WERI-Rb-1 (cell line): Measurements from ENCODE around the gene BATF3.
"Not testable (repeated sequence)": the region's sequence is repeated elsewhere in the genome, so short reads cannot be mapped to it uniquely, and the experiment has no call there.

ENCODE experiments used
- DNase-seq: peaks from one replicate; pipeline ENCODE4 v3.0.0-alpha.2; 2020
- H3K27ac ChIP-seq: fragments of 250-450 bp; sonication (Bioruptor Pico); 2 replicates; pipeline ENCODE4 v1.5.1; 2020; ENCODE audit warnings: mild to moderate bottlenecking, moderate library complexity
- H3K27me3 ChIP-seq: fragments of 250-450 bp; sonication (Bioruptor Pico); 2 replicates; pipeline ENCODE4 v1.5.1; 2021; ENCODE audit warnings: mild to moderate bottlenecking, low read depth, moderate library complexity; ENCODE audit not compliant: insufficient read depth, severe bottlenecking
- H3K36me3 ChIP-seq: fragments of 250-450 bp; sonication (Bioruptor Pico); 2 replicates; pipeline ENCODE4 v1.5.1; 2020; ENCODE audit warnings: mild to moderate bottlenecking, moderate library complexity
- H3K4me3 ChIP-seq: 2 replicates; pipeline ENCODE4 v1.5.1; 2011; ENCODE audit warnings: low read depth, mild to moderate bottlenecking, control low read depth, low read length
- H3K9me3 ChIP-seq: fragments of 250-450 bp; sonication (Bioruptor Pico); 2 replicates; pipeline ENCODE4 v1.5.1; 2021; ENCODE audit warnings: mild to moderate bottlenecking, moderate library complexity; ENCODE audit not compliant: severe bottlenecking
- TF ChIP-seq, protein P1 (sequence below): IDR thresholded peaks from 2 replicates; pipeline ENCODE4 v1.5.1; 2011; ENCODE audit warnings: low read depth, mild to moderate bottlenecking, control low read depth, inconsistent platforms, low read length

BATF3 gene

GRCh38 chr1:212712451-212713303, 13.0 kb upstream of the BATF3 start:
- DNase-seq: no peak
- TF ChIP-seq, protein P1, sequence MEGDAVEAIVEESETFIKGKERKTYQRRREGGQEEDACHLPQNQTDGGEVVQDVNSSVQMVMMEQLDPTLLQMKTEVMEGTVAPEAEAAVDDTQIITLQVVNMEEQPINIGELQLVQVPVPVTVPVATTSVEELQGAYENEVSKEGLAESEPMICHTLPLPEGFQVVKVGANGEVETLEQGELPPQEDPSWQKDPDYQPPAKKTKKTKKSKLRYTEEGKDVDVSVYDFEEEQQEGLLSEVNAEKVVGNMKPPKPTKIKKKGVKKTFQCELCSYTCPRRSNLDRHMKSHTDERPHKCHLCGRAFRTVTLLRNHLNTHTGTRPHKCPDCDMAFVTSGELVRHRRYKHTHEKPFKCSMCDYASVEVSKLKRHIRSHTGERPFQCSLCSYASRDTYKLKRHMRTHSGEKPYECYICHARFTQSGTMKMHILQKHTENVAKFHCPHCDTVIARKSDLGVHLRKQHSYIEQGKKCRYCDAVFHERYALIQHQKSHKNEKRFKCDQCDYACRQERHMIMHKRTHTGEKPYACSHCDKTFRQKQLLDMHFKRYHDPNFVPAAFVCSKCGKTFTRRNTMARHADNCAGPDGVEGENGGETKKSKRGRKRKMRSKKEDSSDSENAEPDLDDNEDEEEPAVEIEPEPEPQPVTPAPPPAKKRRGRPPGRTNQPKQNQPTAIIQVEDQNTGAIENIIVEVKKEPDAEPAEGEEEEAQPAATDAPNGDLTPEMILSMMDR: no peak
- H3K27me3 ChIP-seq: no peaks in the 10 kb centered on the region
- no peaks in the 10 kb centered on the region for H3K36me3 ChIP-seq
- H3K27ac ChIP-seq: no peak overlapping the region
- H3K9me3 ChIP-seq: peaks cover 3% of the 10 kb centered on the region
- H3K4me3 ChIP-seq: no peak overlapping the region

GRCh38 chr1:212711974-212712373, 12.3 kb upstream of the BATF3 start:
- H3K27me3 ChIP-seq, H3K27ac ChIP-seq, H3K4me3 ChIP-seq, H3K36me3 ChIP-seq, H3K9me3 ChIP-seq, DNase-seq: not testable (repeated sequence)

DNA sequence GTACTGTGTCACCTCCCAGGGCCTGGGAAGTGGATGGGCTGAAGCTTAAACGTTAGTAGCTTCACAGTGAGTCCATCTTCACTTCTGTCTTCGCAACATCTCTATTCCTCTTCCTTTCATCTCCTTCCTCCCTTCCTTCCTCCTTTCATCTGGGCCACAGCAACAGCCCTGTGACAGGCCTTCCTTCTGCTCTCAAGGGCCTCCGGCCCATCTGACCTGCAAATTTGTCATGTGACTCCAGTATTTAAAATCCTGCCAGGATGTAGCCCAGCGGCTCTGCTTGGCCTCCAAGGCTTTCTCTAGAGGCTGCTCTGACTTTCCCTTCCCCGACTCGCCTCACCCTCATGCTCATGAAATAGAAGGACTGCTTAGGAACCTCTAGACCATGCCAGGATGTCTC, 10.9 kb upstream of the BATF3 start:
- H3K36me3 ChIP-seq: no peaks in the 10 kb centered on the region
- no peaks in the 10 kb centered on the region for H3K27me3 ChIP-seq
- no peak for DNase-seq
- TF ChIP-seq, protein P1: no peak
- H3K27ac ChIP-seq: no peak overlapping the region
- peaks cover 3% of the 10 kb centered on the region for H3K9me3 ChIP-seq
- H3K4me3 ChIP-seq: no peak overlapping the region

GRCh38 chr1:212703991-212704564, 4.4 kb upstream of the BATF3 start:
- TF ChIP-seq, protein P1: no peak
- H3K4me3 ChIP-seq: no peak overlapping the region
- H3K36me3 ChIP-seq: no peaks in the 10 kb centered on the region
- H3K27ac ChIP-seq: no peak overlapping the region
- H3K9me3 ChIP-seq: no peaks in the 10 kb centered on the region
- no peak for DNase-seq
- peaks cover 22% of the 10 kb centered on the region for H3K27me3 ChIP-seq

DNA sequence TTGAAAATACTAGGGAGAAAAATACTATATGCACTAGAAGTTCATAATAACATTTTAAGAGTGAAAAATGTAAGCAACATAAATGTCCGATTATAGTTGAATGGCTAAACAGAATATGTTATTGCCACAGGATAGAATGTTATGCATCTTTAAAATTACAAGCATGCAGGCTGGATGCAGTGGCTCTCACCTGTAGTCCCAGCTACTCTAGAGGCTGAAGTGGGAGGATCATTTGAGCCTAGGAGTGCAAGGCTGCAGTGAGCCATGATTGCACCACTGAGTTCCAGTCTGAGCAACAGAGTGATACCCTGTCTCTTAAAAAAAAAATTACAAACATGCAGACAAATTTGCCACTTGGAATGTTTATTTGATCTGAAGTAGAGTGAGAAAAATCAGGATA, 3.0 kb upstream of the BATF3 start:
- no peak overlapping the region for H3K27ac ChIP-seq
- TF ChIP-seq, protein P1: no peak
- no peaks in the 10 kb centered on the region for H3K9me3 ChIP-seq
- no peaks in the 10 kb centered on the region for H3K36me3 ChIP-seq
- H3K27me3 ChIP-seq: peaks cover 35% of the 10 kb centered on the region
- no peak for DNase-seq
- no peak overlapping the region for H3K4me3 ChIP-seq

- Histone ChIP-seq H3K4me3 (no peak overlapping the region), H3K27ac (no peak overlapping the region), H3K9me3 (no peaks in the 10 kb centered on the region), H3K27me3 (peaks cover 35% of the 10 kb centered on the region), H3K36me3 (no peaks in the 10 kb centered on the region)
- no peak for DNase-seq
- TF ChIP-seq, protein P1: no peak
Observed at GRCh38 chr1:212701910-212702309, 2.3 kb upstream of the BATF3 start.
